ENCODE results near the gene TSNAX. TPM values are rescaled to one million over a fixed set of nuclear protein-coding genes. Genes with fewer than 3 reads are reported as not detected.

The TSNAX gene
- total RNA-seq, 2 experiments from 2014 or later: 37.6 to 38.0 TPM

DNA sequence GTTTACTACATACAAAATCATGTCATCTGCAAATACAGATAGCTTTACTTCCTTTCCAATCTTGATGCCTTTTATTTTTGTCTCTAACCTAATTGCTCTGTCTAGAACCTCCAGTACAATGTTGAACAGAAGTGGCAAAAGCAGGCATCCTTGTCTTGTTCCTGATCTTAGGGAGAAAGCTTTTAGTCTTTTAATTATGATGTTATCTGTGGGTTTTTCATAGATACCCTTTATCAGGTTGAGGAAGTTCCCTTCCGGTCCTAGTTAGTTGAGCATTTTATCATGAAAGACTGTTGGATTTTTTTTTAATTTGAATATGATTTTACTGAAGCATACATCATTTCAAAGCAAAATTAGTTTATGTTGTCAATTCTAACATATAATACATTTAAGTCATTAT, 52.4 kb downstream of the TSNAX start:
- POLR2A ChIA-PET: no interaction called here
- Mint-ChIP-seq H3K27me3 (no peaks in the 10 kb centered on the region), H3K4me1 (ENCODE audit: low read depth) (no peaks in the 10 kb centered on the region), H3K4me3 (no peak overlapping the region), H3K36me3 (ENCODE audit: low read depth) (no peaks in the 10 kb centered on the region), H3K27ac (no peak overlapping the region), H3K9me3 (no peaks in the 10 kb centered on the region)
- DNase-seq: no peak
- no peak for TF ChIP-seq CTCF (IDR thresholded peaks at IDR 0.05)
- CTCF ChIA-PET: interaction anchor here (2.0 kb wide), 1 partner anchor 265 kb away, joined by 5 read pairs; no protein-coding TSS in a partner anchor
- intact Hi-C loops (cut with micrococcal nuclease): no loop called here
- no peak for ATAC-seq

- CTCF ChIA-PET: interaction anchor here (2.0 kb wide), 1 partner anchor 266 kb away, joined by 5 read pairs; no protein-coding TSS in a partner anchor
Measured at GRCh38 chr1:231581859-231582258, 53.4 kb downstream of the TSNAX start.

DNA sequence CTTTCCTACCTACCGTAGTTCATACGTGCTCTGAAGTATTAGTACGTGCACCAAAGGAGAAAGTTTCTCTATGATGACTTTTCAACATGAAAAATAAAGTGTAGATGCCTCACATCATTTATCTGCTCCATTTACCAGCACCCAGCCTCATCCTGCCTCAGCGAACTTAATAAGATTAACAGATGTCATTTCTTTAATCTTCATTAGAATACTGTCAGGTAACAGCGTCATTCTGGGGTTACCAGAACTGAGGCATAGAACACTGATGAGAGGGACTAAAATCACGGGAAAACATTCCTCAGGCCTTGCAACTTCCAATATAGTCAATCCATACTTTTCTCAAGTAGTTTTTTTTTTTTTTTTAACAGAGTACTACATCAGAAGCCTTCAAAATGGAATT, 54.9 kb downstream of the TSNAX start:
- DNase-seq: no peak
- no peak for ATAC-seq
- no peaks in the 10 kb centered on the region for H3K9me3 Mint-ChIP-seq
- no peaks in the 10 kb centered on the region for H3K4me1 Mint-ChIP-seq (ENCODE audit: low read depth)
- ChIA-PET CTCF (no interaction called here), POLR2A (no interaction called here)
- no peak for TF ChIP-seq CTCF (IDR thresholded peaks at IDR 0.05)
- H3K27ac Mint-ChIP-seq: no peak overlapping the region
- H3K36me3 Mint-ChIP-seq (ENCODE audit: low read depth): no peaks in the 10 kb centered on the region
- no peak overlapping the region for H3K4me3 Mint-ChIP-seq
- intact Hi-C loops (cut with micrococcal nuclease): no loop called here
- H3K27me3 Mint-ChIP-seq: no peaks in the 10 kb centered on the region

More at GRCh38 chr1:231581859-231582258, 53.4 kb downstream of the TSNAX start:
- no peak for TF ChIP-seq CTCF (IDR thresholded peaks at IDR 0.05)
- Mint-ChIP-seq H3K4me3 (no peak overlapping the region), H3K9me3 (no peaks in the 10 kb centered on the region), H3K36me3 (ENCODE audit: low read depth) (no peaks in the 10 kb centered on the region), H3K27ac (no peak overlapping the region), H3K4me1 (ENCODE audit: low read depth) (no peaks in the 10 kb centered on the region), H3K27me3 (no peaks in the 10 kb centered on the region)
- DNase-seq (no peak), ATAC-seq (no peak)
- POLR2A ChIA-PET: no interaction called here
- intact Hi-C loops (cut with micrococcal nuclease): no loop called here

- no peak for TF ChIP-seq CTCF (IDR thresholded peaks at IDR 0.05)
- DNase-seq (peak; percentile 6), ATAC-seq (no peak)
- CTCF ChIA-PET: interaction anchor here (0.9 kb wide), 2 partner anchors 245 to 269 kb away, joined by 3 to 4 read pairs; partner anchors contain the start of gene SPRTN
- no peak overlapping the region for H3K27ac Mint-ChIP-seq
- H3K4me3 Mint-ChIP-seq: no peak overlapping the region
- POLR2A ChIA-PET: no interaction called here
- H3K9me3 Mint-ChIP-seq: no peaks in the 10 kb centered on the region
- intact Hi-C loops (cut with micrococcal nuclease): no loop called here
- no peaks in the 10 kb centered on the region for H3K36me3 Mint-ChIP-seq (ENCODE audit: low read depth)
- H3K27me3 Mint-ChIP-seq: no peaks in the 10 kb centered on the region
- no peaks in the 10 kb centered on the region for H3K4me1 Mint-ChIP-seq (ENCODE audit: low read depth)
Measured at GRCh38 chr1:231584117-231584516, 55.6 kb downstream of the TSNAX start.

GRCh38 chr1:231584921-231585320, 56.5 kb downstream of the TSNAX start:
- Mint-ChIP-seq H3K9me3 (no peaks in the 10 kb centered on the region), H3K4me1 (ENCODE audit: low read depth) (no peaks in the 10 kb centered on the region), H3K36me3 (ENCODE audit: low read depth) (no peaks in the 10 kb centered on the region), H3K4me3 (no peak overlapping the region), H3K27ac (no peak overlapping the region), H3K27me3 (no peaks in the 10 kb centered on the region)
- ATAC-seq (no peak), DNase-seq (no peak)
- intact Hi-C loops (cut with micrococcal nuclease): no loop called here
- TF ChIP-seq CTCF (IDR thresholded peaks at IDR 0.05): no peak
- POLR2A ChIA-PET: no interaction called here
- CTCF ChIA-PET: interaction anchor here (0.9 kb wide), 2 partner anchors 246 to 270 kb away, joined by 3 to 4 read pairs; partner anchors contain the start of gene SPRTN
